HG03045 (cell line): ENCODE results near the gene BAHCC1.

Experiments used
- ATAC-seq: cut with Tn5 transposase; IDR thresholded peaks from one replicate; pipeline ENCODE4 v1.9.1; 2021; ENCODE audit warnings: mild to moderate bottlenecking, moderate library complexity; ENCODE audit not compliant: unreplicated experiment

The BAHCC1 gene

GRCh38 chr17:81366648-81367047, 28.6 kb upstream of the BAHCC1 start:
- ATAC-seq, result no peak

- ATAC-seq, result no peak
These were observed 28.1 kb upstream of the BAHCC1 start for GRCh38 chr17:81367171-81367570.

- no peak for ATAC-seq
These were observed 26.9 kb upstream of the BAHCC1 start for GRCh38 chr17:81368161-81369022.

GRCh38 chr17:81370294-81370693, 25.0 kb upstream of the BAHCC1 start:
- ATAC-seq, result no peak

- ATAC-seq, result no peak
These were observed 23.1 kb upstream of the BAHCC1 start for GRCh38 chr17:81371910-81372760.

GRCh38 chr17:81373536-81374160, 21.6 kb upstream of the BAHCC1 start:
- ATAC-seq, result no peak

- ATAC-seq, result no peak
These were observed 20.4 kb upstream of the BAHCC1 start for GRCh38 chr17:81374890-81375289.

- no peak for ATAC-seq
These were observed 18.1 kb upstream of the BAHCC1 start for GRCh38 chr17:81376946-81377714.

- no peak for ATAC-seq
These were observed 16.2 kb upstream of the BAHCC1 start for GRCh38 chr17:81378941-81379511.

- ATAC-seq, result no peak
These were observed 15.7 kb upstream of the BAHCC1 start for GRCh38 chr17:81379523-81379942.

- ATAC-seq, result no peak
These were observed 15.1 kb upstream of the BAHCC1 start for GRCh38 chr17:81380131-81380530.

GRCh38 chr17:81380666-81381518, 14.4 kb upstream of the BAHCC1 start:
- ATAC-seq, result no peak

- ATAC-seq, result no peak
These were observed 13.4 kb upstream of the BAHCC1 start for GRCh38 chr17:81381632-81382577.

GRCh38 chr17:81382851-81383250, 12.4 kb upstream of the BAHCC1 start:
- ATAC-seq, result no peak

GRCh38 chr17:81383504-81384421, 11.5 kb upstream of the BAHCC1 start:
- no peak for ATAC-seq

- ATAC-seq, result no peak
These were observed 10.3 kb upstream of the BAHCC1 start for GRCh38 chr17:81384929-81385319.
